Measurements from ENCODE around the gene ZFX. TPM values are rescaled to one million over a fixed set of nuclear protein-coding genes. Genes with fewer than 3 reads are reported as not detected.
"Not testable (repeated sequence)": the region's sequence is repeated elsewhere in the genome, so short reads cannot be mapped to it uniquely, and the experiment has no call there.

Gene ZFX
- total RNA-seq, 1 experiment from 2014 or later: 10.5 TPM

GRCh38 chrX:24151513-24151912 lies 2.0 kb downstream of the ZFX start:
- no peak for DNase-seq (ENCODE audit: low spot score)

GRCh38 chrX:24153178-24153795 lies 3.8 kb downstream of the ZFX start:
- DNase-seq (ENCODE audit: low spot score): no peak

- peak; percentile 30 for DNase-seq (ENCODE audit: low spot score)
Observed at GRCh38 chrX:24153796-24154189, 4.3 kb downstream of the ZFX start.

- no peak for DNase-seq (ENCODE audit: low spot score)
Observed at GRCh38 chrX:24154490-24155034, 5.0 kb downstream of the ZFX start.

GRCh38 chrX:24155747-24156146 lies 6.2 kb downstream of the ZFX start:
- not testable (repeated sequence) for DNase-seq (ENCODE audit: low spot score)

- DNase-seq (ENCODE audit: low spot score): no peak
Observed at GRCh38 chrX:24156177-24156576, 6.6 kb downstream of the ZFX start.

GRCh38 chrX:24158881-24159280 lies 9.4 kb downstream of the ZFX start:
- DNase-seq (ENCODE audit: low spot score): no peak

GRCh38 chrX:24166078-24166477 lies 16.5 kb downstream of the ZFX start:
- DNase-seq (ENCODE audit: low spot score): no peak

GRCh38 chrX:24167719-24168472 lies 18.4 kb downstream of the ZFX start:
- DNase-seq (ENCODE audit: low spot score): no peak

GRCh38 chrX:24168807-24169206 lies 19.3 kb downstream of the ZFX start:
- DNase-seq (ENCODE audit: low spot score): no peak

- no peak for DNase-seq (ENCODE audit: low spot score)
Observed at GRCh38 chrX:24169211-24169610, 19.7 kb downstream of the ZFX start.

- no peak for DNase-seq (ENCODE audit: low spot score)
Observed at GRCh38 chrX:24173115-24173847, 23.8 kb downstream of the ZFX start.

- no peak for DNase-seq (ENCODE audit: low spot score)
Observed at GRCh38 chrX:24175276-24175675, 25.7 kb downstream of the ZFX start.

- no peak for DNase-seq (ENCODE audit: low spot score)
Observed at GRCh38 chrX:24178441-24178840, 28.9 kb downstream of the ZFX start.

- DNase-seq (ENCODE audit: low spot score): no peak
Observed at GRCh38 chrX:24184018-24184417, 34.5 kb downstream of the ZFX start.

- DNase-seq (ENCODE audit: low spot score): no peak
Observed at GRCh38 chrX:24186483-24186882, 37.0 kb downstream of the ZFX start.

GRCh38 chrX:24186986-24187385 lies 37.5 kb downstream of the ZFX start:
- no peak for DNase-seq (ENCODE audit: low spot score)

- DNase-seq (ENCODE audit: low spot score): no peak
Observed at GRCh38 chrX:24189490-24189889, 40.0 kb downstream of the ZFX start.

- no peak for DNase-seq (ENCODE audit: low spot score)
Observed at GRCh38 chrX:24190500-24191156, 41.1 kb downstream of the ZFX start.

GRCh38 chrX:24196509-24196908 lies 47.0 kb downstream of the ZFX start:
- no peak for DNase-seq (ENCODE audit: low spot score)

- no peak for DNase-seq (ENCODE audit: low spot score)
Observed at GRCh38 chrX:24198101-24198500, 48.6 kb downstream of the ZFX start.

GRCh38 chrX:24200133-24200532 lies 50.6 kb downstream of the ZFX start:
- no peak for DNase-seq (ENCODE audit: low spot score)

Measured in HT-29 (cell line).